DMS114 treated with DMSO at 0.1 percent for 48 hours (cell line): ENCODE results near the gene SMC3.
"Not testable (repeated sequence)": the region's sequence is repeated elsewhere in the genome, so short reads cannot be mapped to it uniquely, and the experiment has no call there.

ENCODE experiments used
- DNase-seq: peaks from one replicate; lab custom pipeline; 2025; ENCODE audit not compliant: unreplicated experiment; lab: John Stamatoyannopoulos, UW

Gene SMC3

GRCh38 chr10:110567201-110568054 is at the start of gene SMC3:
TSS of gene SMC3 (plus strand) at chr10:110567695. CDS start at chr10:110567817, 122 bp downstream.
- peak; percentile 96 for DNase-seq

- no peak for DNase-seq
These were observed 45.0 kb upstream of the SMC3 start for GRCh38 chr10:110522365-110522988.

- no peak for DNase-seq
These were observed 43.8 kb upstream of the SMC3 start for GRCh38 chr10:110523736-110524135.

DNA sequence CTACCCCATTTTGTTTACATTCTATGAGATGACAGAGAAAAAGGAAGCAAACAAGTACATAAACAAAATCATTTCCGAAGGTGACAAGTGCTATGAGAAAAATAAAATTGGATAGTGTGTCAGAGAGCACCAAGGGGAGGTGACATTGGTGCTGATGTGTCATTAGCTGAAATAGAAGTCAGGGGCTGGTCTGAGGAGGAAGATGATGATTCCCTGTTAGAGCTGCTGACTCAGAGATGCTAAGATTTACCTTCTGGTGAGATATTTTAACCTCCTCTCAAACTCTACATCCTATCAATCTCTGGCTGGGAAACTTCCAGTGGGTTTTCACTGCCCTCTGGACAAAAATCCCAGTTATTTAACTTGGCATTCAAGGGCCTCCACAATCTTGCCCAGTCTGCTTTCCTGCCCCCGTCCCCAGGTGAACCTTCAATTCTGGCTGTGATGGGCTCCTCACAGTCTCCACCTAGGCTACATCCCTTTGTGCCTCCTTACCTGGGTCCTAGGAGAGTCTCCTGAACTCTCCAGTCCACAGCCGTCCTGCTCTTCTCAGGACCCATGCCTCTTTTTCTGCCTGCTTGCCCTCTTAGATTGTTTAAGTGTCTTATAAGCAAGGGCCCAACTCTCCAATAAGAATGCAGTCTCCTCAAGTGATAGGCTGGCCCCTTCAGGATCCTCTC is 43.2 kb upstream of the SMC3 start:
- DNase-seq: no peak

DNA sequence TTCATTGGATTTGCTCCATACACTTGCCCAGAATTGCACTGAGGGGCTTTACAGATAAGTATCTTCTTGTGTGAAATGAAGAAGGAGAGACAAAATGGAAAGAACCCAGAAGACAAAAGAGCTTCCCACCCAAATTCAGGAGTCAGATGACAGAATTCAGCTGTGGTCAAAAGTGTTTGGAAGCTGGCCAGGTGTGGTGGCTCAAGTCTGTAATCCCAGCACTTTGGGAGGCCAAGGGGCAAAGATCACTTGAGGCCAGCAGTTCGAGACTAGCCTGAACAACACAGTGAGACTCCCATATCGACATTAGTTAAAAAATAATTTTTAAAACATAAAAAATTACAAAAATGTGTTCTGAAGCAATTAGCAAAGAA is 42.6 kb upstream of the SMC3 start:
- DNase-seq: no peak

DNA sequence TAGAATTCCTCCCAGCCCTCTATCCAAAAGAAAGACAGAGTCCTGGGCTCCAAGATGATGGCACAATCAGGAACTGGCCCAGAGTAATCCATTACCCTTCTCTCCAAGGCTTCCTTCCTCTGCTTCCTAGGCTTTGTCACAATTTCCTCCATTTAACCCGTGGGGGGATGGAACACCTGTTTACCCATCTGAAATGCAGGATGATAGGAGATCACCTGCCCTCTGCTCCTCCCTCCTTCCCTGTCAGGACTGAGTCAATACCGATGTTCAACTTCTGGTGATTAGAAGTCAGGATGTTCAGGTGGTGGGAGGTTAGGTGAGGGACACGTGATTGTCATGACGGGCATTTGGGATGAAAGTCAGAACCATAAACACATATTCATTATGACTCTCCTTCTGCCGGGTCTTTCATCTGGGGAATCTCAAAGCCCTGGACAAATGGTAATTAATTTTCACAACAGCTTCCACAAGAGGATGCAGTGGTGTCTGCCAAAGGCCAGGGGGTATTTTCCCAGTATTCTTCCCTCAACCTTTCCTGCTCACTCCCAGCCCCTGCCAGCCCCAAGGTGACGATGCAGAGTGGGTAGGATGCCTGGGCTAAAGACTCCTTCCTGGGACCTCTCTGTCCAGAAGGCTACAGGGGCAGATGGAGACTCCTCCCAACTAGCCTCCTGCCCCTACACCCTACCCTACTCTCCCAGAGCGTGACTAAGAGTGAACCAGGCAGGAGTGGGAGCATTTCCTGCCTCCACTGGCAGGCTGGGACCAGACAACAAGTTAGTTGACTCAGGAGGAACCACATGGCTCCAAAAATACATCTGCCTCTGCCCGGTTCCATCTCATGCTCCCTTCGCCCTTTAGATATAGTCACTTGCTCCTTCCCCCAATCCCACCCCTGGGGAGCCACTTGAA is 41.9 kb upstream of the SMC3 start:
- no peak for DNase-seq

DNA sequence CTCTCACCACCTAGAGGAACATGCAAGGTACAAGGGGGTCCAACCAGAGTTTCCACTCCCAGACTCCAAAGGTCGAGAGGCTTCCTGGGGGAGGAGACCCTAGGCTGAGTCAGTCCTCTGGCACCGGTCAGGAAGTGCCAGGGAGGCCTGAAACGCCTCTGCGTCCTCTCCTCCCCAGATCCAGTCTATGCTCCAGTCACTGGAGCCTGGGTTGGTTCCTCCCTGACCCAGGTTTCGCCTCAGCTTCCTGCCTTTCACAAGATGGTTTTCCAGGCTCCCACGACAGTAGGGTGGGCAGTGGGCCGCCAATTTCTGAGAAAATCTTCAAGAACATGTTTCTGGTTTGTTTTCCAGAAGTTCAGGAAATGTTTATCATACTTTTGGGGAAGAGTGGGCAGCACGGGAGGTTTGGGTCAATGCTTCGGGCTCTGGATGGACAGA is 39.7 kb upstream of the SMC3 start:
- no peak for DNase-seq

- no peak for DNase-seq
These were observed 39.1 kb upstream of the SMC3 start for GRCh38 chr10:110528224-110528996.

GRCh38 chr10:110528997-110529524 is 38.4 kb upstream of the SMC3 start:
- DNase-seq: not testable (repeated sequence)

DNA sequence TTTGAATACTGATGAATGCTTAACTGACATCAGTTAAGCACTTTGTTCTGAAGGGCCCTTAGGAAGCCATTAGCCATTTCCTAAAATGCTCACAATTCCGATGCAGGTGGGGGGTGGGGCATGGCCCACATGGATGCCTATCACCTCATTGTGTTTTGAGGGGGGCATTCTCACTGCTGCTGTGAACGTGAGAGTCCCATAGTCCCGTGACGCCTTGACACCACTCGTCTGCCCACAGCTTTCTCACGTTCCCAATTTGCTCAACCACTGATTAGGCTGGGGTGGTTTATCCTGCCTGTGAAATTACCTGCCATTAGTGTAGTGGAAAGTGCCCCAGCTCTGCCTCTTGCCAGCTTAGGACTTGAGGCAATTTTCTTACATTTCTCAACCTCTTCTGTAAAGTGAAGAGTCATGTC is 37.9 kb upstream of the SMC3 start:
- DNase-seq: no peak

DNA sequence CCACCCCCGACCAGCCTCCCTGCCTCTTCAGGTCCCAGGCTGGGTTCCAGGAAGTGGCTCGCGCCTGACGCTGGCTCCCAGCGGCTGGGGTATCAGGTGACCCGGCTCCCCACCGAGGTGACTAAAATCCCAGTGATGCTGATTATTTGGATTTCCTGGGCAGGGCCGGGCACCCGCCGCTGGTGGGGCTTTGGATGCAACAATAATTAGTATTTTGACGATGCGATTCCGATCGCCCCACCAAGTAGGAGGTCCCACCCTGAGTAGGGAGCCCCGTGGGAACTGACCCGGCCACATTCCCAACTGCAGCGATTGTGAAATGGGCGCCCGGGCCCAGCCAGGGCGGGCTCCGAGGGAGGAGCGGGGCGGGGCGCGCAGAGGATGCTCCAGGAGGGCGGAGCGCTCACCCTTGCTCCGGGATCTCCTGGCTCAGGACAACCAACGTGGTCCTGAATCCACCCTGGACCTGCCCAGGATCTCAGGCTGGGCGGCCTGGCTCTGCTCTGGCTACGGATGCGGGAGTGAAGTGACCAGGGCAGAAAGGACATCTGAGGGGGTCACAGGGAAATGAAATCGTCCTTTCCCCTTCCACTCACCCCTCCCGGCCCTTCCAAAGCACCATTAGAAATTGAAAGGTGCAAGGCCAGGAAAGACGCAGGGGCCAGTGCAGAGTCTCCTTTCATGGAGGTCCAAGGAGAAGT is 37.2 kb upstream of the SMC3 start:
- no peak for DNase-seq

DNA sequence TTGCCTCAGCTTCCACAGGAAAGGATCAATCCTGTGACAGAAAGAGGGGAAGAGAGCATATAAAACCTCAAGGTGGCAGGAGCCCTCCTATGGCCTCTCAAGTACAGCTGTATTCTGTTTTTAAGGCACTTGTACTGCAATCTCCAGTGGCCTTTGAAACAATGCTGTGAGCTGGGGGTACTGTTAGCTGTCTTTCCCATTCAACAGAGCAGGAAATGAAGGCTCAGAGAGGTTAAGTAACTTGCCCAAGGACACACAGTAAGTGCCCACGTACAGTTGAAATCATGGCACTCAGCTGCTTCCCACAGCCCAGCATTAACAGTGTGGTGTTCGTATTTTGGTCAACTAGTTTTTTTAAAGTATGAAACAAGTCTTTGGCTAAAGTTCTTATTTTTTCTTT is 35.8 kb upstream of the SMC3 start:
- DNase-seq: no peak

DNA sequence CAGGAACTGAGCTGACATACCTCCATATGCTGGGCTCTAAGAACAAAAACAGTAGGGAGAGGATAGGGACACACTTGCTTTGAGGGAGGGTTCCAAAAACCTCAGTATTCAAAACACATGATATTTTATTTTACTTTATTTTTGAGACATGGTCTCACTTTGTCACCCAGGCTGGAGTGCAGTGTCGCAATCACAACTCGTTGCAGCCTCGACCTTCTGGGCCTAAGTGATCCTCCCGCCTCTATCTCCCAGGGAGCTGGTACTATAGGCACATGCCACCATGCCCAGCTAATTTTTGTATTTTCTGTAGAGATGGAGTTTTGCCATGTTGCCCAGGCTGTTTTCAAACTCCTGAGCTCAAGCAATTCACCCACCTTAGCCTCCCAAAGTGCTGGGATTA is 34.9 kb upstream of the SMC3 start:
- DNase-seq: not testable (repeated sequence)

GRCh38 chr10:110533149-110533548 is 34.3 kb upstream of the SMC3 start:
- DNase-seq: no peak

GRCh38 chr10:110534571-110534970 is 32.9 kb upstream of the SMC3 start:
- DNase-seq: no peak

GRCh38 chr10:110535958-110536891 is 31.3 kb upstream of the SMC3 start:
- no peak for DNase-seq

DNA sequence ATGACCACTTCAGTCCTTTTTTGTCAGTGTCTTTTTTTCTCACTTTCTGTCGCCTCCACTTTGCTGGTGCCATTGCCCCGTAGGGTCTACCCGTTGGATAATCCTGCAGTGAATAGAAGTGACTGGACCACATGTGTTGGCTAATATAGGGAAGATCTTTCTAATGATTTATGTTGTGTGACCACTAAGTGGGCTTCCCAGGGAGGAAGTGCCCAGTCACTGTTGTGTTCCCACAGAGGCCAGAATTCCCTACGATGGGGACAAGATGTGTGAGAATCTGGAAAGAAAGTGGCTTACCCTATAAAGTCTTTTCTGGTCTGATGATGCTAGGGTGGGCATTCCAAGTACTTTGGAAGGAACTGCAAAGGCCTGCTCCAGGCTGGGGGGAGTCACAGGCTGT is 28.4 kb upstream of the SMC3 start:
- no peak for DNase-seq

- DNase-seq: no peak
These were observed 27.5 kb upstream of the SMC3 start for GRCh38 chr10:110540031-110540430.
